ENCODE measurements around the gene WDR5.

GRCh38 chr9:134206311-134207300 is 70.7 kb downstream of the WDR5 start:
- TF ChIP-seq CTCF (IDR thresholded peaks at IDR 0.05; ENCODE audit: poor library complexity) (no peak), EZH2 (IDR thresholded peaks at IDR 0.05; ENCODE audit: borderline replicate concordance) (no peak), EZH2phosphoT487 (IDR thresholded peaks at IDR 0.05; ENCODE audit: low read depth, severe bottlenecking, unreplicated experiment) (no peak)

All from hepatocyte (in vitro differentiated cells).